CD4-positive, alpha-beta T cell treated with Interleukin-4 for 1 hour (primary cell): ENCODE data around the gene SYTL3.
"Not testable (repeated sequence)": the region's sequence is repeated elsewhere in the genome, so short reads cannot be mapped to it uniquely, and the experiment has no call there.

ENCODE experiments used
- DNase-seq, 2 donors: peaks; one replicate each; pipeline ENCODE4 v3.0.0-alpha.2; 2020 to 2022

The SYTL3 gene

DNA sequence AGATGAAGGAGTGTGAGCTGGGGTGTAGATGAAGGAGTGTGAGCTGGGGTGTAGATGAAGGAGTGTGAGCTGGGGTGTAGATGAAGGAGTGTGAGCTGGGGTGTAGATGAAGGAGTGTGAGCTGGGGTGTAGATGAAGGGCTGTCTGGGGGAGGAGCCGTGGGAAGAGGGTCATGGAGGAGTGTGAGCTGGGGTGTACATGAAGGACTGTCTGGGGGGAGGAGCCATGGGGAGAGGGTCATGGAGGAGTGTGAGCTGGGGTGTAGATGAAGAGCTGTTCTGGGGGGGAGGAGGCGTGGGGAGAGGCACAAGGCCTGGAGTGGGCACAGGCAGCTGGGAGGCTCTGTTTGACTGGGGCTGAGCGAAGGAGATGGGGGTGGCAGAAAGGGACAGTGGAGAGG, 51.4 kb downstream of the SYTL3 start:
- DNase-seq: not testable (repeated sequence)

DNA sequence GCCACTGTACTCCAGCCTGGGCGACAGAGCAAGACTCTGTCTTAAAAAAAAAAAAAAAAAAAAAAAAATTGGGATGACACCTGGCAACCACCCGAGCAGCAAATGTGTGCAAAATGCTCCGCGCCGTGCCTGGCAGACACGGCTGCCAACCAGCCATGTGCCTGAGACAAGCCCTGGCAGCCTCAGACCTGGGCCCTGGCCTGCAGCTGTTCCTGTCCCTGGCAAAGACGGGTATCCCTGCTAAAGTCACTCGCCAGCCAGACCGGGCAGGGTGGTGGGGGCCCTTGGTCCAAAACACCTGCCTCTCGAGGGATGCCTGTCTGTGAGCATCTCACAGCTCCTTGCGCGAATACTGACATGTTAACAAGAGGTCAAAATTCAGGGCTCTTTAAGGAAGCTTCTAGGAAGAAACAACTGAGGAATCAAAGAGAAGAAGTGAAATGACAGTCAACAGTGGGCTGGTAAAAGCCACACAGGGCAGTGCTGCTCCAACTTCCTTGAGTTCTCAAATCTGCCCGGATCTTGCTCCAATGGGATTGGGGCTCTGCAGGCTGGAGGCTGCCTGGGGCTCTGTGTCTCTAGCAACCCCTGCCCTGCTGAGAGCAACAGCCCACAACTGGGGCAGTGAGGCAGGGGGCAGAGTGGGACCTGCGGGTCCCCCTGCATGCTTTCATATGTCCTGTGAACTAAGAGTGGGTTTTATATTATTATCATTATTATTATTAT, 53.4 kb downstream of the SYTL3 start:
- DNase-seq: no peak

DNA sequence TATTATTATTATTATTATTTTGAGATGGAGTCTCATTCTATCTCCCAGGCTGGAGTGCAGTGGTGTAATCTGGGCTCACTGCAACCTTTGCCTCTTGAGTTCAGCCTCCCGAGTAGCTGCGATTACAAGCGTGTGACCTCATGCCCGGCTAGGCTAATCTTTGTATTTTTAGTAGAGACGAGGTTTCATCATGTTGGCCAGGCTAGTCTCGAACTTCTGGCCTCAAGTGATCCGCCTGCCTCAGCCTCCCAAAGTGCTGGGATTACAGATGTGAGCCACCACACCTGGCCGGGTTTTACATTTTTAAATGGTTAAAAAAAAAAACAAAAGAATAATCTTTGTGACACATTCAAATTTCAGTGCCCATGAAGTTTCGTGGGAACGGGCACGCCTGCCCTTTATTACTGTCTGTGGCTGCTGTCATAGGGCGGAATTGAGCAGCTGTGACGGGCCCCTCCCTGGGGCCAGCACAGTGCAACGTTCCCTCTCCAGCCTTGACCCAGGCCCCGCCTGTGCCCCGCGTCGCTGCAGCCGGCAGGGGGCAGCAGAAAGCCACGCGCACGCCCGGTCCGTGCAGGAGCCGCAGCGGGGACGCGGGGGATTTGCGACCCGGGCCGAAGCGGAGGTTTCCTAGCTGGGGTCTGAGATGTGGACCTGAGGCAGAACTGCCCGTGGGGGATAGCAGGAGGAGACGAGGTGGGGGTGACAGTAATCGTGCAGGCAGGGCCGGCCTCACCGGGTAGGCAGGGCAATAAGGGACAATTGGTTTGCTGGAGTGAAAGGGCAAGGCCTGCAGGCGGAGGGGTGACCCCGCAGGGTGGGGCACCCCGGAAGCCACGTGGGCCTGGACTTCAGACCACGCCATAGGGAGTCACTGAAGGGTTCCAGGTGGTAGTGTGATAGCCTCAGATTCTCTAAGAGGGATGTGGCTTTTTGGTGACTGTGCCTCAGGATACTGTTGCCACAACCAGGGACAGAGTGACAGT, 54.3 kb downstream of the SYTL3 start:
- DNase-seq: peak; percentile 81 to 84

DNA sequence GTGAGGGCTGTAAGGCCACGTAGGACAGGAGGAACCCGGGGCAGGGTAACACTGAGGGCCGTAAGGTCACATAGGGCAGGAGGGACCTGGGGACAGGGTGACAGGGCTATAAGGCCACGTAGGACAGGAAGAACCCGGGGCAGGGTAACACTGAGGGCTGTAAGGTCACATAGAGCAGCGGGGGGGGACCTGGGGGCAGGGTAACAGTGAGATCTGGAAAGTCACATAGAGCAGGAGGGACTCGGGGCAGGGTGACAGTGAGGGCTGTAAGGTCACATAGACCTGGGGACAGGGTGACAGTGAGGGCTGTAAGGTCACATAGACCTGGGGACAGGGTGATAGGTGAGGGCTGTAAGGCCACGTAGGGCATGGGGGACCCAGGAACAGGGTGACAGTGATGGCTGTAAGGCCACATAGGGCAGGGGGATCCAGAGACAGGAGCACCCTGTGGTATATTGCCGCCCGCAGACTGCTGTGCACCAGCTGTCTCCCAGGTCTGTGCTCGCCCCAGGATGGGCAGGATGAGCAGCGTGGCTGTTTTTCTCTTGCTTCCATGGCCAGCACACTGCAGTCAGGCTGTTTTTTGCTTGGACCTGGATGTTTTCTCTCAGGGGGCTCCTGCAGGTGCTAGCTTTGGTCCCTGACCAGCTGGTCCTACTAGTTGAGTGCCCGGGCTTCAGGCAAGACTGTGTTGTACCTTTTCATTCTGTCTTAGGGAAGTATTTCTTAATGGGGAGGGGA, 55.7 kb downstream of the SYTL3 start:
- DNase-seq: no peak

DNA sequence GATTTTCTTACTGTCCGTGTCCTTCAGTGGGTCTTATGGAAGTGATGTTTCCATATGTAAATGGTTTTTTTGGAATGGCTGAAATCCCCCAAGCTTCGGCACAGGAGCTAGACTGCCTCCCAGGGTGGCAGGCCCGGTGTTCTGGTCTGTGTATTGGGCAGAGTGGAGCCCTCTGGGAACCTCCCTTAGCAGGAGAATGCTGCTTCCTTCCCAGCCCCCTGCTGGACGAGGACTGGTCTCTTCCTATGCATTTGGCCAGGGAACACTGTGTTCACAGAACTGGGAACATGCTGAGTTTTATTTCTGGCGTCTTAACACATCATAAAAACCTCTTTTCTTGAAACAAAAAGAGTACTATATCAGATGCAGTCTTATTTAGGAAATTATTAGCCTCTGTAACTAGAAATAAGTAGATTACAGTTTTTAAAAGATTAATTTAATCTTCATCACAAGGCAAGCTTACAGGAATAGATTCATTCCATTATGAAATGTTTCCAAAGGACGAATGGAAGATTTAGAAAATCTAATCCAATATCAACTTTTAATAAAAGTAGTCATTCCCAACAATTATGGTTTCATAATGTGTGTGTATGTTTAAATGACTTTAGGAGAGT, 56.6 kb downstream of the SYTL3 start:
- no peak for DNase-seq

DNA sequence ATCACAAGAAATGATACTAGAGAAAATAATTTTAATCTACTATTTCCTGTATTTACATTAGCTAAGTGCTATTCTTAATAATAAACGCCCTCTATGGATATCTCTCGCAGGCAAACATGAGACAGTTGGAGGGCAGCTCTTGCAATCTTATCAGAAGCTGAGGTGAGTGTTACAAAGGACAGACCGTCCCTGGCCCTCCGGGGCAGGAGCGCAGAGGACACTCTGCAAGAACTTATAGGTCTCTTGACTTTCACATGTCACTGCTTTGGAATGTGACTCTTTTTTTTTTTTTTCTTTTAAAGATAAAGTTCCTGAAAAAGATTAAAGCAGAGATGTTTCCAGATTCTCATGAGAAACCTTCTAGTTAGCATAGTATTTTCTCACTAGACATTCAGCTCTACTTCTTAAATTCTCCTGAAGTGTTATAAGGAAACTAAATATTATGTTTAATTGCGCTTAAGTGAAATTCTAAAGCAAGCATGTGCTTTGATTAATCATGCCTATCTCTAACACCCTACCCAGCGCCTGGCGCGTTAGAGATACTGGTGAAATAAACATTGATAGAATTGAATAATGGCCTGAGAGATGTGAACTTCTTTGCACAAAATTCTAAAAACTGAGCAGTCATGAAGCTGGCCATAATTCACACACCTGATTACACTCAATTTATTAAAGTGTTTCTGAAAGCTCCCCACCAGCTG, 57.4 kb downstream of the SYTL3 start:
- no peak for DNase-seq

DNA sequence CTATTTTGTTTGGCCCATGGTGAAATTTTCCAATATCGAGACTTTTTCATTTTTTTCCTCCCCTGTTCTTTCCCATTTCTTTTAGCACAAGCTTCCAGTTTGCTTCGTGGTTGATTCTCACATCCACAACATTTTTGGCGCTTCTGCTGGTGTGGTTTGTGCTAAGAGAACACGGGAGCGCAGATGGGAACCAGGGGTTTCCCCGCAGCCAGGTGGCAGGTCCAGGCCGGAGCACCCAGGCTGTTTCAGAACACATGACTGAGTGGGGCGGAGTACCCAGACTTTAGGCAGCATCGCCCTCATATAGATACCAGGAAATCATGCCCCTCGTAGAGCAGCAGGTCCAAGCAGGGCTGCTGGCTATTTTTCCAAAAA, 58.0 kb downstream of the SYTL3 start:
- DNase-seq: no peak

DNA sequence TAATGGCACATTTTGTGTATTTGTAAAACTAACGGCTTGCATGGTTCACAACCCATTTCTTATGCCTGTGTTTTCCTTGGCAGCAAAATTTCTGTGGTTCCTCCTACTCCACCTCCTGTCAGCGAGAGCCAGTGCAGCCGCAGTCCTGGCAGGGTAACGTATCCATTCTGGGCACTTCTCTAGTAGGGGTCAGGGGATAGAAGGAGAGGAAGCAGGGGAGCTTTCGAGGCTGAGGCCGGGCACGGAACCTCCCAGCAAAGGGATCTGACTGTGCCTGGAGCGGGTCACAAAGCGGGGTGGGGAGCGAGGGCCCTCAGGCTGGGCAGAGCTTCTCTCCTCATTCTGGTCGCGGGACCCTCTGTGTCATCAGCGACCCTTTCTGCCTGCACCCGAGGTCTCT, 58.4 kb downstream of the SYTL3 start:
- DNase-seq: no peak

DNA sequence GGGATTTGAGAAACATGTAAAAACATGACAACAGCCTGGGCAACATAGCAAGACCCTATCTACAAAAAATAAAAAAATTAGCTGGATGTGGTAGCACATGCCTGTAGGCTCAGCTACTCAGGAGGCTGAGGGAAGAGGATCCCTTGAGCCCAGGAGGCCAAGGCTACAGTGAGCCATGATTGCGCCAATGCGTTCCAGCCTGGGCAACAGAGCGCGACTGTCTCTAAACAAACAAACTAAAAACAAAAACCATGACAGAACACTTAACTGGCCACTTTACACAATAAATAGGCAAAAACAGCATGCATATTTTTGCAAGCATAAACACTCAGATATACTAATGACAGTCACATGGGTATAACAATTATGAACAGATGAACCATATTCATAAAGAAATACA, 60.0 kb downstream of the SYTL3 start:
- no peak for DNase-seq

DNA sequence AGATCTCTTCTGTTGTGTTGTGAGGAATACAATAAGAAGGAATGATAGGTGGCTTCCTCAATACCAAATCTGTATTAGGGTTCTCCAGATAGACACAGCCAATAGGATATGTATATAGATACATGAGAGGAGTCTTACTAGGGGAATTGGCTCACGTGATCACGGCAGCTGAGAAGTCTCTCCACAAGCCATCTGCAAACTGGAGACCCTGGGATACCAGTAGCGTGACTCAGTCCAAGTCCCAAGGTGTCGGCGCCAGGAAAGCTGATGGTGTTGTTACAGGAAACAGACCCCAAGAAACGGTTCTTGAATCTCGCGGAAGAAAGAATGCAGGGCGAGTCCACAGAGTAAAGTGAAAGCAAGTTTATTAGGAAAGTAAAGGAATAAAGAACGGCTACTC, 61.4 kb downstream of the SYTL3 start:
- no peak for DNase-seq

DNA sequence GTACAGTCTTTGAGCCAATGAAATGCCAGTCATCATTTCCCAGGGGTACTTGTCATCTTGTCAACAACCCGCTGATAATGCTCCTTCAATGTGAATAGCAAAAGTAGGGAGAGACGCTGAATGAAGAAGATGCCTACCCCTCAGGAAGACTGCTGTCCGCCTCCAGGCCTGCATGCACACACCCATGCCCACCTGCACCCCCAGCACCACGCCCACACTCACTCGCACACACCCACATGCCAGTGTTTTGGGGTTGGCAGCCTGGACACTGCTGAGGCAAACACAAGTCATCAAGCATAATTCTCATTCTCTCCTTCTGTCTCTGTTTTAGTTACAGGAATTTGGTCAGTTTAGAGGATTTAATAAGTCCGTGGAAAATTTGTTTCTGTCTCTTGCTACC, 63.6 kb downstream of the SYTL3 start:
- no peak for DNase-seq

DNA sequence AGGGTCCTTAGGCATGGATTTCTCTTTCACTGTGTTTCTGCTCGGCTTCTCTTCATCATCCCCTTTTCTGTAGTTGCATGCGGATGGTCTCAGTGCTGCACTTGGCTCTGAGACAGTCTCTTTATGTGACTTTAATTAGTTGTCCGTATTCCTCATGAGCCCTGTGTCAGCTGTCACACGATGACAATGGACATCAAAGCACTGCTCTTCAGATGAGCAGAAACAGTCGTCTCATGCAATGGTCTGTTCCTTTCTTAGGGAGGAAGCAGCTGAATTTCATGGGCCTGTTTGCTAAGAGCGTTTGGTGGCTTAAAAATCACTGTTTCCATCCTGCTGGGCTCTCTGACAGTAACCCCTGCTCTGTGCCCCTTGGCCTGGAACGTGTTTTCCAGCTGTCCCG, 64.9 kb downstream of the SYTL3 start:
- no peak for DNase-seq

DNA sequence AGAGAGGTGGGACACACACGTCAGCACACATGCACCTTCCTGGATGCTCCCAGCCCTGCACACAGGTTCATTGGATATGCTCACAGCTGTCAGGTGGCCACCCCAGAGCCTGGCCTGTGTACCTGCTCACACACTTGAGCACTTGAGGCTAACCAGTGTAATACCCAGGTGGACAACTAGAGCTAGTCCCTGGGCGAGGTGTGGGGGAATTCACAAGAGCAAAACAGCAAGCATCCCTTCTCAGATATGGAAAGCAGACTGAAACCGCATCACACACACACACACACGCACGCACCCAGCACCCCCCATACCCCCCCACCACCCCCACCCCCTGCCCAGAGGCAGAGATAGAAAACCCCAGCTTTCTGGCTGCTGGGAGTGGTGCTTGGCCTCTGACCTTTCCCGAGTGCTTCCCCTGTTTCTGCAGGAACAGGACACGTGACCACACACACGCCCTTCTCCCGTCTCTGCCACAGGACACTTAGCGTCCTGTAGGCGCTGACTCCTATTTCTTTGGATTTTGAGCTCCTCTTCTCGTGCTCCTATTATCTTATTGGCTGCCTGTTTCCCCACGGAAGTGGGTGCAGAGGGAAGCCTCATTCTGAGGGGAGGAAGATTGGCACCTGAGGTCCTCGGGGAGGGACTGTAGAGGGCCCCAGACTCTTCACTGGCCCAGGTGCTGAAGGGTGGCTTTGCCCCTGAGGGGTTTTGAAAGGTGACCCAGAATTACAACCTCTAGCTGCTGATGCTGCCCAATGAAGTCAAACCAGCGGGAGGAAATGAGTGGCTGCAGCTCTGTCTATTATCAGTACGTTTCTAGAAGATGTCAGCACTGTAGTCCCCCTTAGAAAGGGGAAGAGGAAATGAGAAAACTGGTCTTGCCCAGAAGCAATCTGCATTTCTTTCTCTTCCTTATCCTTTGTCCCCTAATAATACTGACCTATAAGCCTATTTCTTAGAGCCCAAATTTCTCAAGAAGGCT, 65.8 kb downstream of the SYTL3 start:
- DNase-seq: peak in 1 of 2 donors; percentile 46

DNA sequence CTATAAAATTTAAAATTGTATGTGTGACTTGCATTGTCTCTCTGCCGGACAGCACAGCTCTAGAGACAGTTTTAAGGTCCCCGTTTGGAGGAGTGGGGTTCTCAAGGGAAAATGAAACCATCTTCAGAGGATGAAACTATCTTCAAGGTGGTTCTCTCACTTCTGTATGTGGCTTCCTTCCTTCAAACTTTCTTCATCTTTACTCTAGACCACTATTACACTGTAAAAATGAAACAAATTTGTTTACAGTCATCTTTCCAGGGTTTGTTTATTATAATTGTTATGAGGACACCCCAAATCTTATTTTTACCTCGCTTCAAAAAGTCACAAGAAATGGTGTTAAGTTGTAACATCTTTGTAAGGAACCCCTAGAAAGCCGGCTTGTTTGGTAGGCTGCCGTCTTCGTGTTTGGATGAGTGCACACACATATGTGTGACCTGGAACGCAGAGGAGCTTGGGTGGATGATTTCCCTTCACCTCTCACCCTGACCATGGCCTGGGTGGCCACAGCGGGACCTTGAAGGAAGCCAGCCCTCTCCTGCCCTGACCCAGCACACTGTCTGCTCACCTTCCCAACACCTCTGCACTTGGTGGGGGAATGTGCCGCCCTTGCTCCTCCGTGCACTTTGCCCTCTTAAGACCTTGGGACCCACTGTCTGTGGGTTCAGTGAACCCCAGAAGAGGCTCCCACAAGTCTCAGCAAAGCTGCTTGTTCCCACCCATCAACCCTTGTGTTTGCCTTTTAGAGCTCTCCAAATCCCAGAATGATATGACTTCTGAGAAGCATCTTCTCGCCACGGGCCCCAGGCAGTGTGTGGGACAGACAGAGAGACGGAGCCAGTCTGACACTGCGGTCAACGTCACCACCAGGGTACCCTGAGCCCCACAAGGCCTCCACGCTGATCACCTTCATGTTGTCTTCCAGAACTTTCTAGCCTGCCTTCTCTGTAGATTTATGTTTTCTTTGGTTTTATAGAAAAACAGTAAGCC, 67.8 kb downstream of the SYTL3 start:
- peak; percentile 37 to 59 for DNase-seq

DNA sequence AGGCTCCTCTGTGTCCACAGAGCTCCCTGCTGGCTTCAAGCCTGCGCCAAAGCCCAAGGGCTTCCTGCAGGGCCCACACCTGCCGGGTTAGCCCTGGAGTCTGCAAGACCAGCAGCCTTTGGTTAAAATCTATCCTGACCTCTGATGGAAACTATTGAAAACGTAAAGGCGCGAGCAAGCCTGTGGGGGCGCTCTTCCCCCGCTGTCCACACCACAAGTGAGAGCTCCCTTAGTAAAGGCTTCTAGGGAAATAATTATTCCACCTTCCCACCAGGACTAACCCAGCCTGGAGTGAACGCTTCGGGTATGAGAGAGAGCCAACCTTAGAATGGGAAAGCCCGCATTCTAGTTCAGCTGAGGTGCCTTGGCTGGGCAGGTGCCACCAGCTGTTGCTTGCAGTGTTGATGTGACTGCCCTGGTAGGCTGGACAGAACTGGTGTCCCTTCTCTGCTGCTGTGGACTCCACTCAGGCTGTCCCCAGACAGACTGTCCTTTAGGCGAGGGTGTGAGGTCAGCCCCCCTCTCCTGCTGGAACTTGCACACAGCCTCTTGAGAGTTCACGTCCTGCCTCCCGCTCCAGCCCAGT, 68.7 kb downstream of the SYTL3 start:
- DNase-seq: no peak

DNA sequence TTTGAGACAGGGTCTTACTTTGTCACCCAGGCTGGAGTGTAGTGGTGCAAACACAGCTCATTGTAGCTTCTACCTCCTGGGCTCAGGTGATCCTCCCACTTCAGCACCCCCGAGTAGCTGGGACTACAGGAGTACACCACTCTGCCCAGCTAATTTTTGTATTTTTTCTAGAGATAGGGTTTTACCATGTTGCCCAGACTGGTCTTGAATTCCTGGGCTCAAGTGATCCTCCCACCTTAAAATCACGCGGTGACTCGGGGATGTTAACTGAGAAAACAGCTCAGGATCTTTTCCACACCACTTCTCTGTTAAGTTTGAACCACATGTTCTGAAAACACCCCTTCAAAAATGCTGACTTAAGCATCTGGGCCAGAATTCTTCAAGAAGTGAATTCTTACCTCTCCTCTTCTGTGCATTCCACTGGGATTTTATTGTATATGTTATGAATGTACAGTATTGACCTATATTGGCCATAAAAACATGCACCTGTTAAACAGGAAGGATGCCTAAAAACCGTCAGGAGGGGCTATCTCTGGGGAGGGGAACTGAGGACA, 72.4 kb downstream of the SYTL3 start:
- no peak for DNase-seq

DNA sequence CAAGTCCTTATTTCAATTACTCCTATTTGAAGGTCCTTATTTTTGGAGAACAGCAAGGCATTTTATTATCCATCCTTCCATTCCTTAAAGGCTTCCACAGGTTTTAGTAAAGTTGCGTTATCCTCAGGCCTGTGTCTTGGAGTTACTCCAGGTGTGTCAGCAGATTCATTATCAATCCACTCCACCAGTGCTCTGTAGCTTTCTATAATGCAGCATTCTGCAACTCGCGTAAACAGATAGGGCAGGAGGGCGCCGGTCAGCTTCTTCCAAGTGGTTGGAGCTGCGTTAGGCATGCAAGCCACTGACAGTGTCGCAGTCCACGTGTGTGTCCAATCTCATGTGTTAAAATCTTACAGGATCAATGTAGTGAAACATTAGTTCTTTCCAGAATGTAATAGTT, 75.8 kb downstream of the SYTL3 start:
- no peak for DNase-seq

DNA sequence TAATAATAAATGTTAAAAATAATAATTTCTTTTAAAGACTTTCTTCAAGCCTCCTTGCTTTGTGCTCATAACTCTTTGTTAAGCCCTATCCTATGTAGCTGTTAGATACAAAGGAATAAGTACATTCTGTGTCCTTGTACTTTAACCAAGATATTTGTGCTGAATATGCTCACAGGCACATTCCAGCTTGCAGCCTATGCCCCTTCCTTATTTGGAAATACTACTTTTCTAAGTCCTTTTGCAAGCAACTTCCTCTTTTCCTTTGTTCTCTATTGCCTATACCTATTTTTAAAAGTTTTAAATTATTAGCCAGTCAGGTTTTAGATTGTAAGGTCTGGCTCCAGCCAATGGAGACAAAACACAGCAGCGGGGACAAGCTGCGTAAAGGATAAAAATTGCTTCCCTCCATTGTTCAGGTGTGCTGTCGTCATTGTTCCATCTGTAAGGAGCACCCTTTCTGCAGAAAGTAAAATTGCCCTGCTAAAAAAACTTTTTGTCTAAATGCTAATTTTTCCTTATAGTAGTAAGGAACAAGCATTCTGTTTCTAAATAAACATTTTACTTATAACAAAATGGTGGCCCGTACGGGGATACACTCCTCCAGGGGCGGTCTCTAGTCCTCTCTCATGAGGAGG, 80.2 kb downstream of the SYTL3 start:
- no peak for DNase-seq

DNA sequence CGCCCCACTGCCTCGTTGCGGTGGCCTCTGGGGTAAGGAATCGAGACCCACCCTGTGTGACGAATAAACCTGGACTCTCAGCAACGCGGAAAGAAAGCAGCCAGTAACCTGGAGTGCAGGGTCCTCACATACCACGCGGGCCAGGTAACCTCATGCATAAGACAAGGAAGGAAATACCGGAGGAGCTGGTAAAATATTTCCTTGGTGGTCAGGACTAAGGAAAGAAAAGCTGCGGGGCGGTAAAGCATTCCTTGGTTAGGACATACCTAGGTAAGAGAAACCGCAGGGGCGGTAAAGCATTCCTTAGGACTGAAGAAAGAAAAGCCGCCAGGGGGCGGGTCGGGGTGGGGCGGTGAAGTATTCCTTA, 80.7 kb downstream of the SYTL3 start:
- no peak for DNase-seq
